OCI-LY7 (cell line): ENCODE results near the gene ZW10.

Source experiments
- EZH2phosphoT487 ChIP-seq: fragments of 200-600 bp; sonication (generic); IDR thresholded peaks from 2 replicates; pipeline ENCODE4 v1.6.1; 2018; ENCODE audit warnings: low read depth, borderline replicate concordance, mild to moderate bottlenecking, mixed run types, antibody characterized with exemption, low read length, moderate library complexity, mixed read lengths
- TF ChIP-seq, protein P1 (sequence below): fragments of 200-600 bp; sonication (generic); conservative IDR thresholded peaks from 2 replicates; pipeline ENCODE4 v1.5.1; 2014; ENCODE audit warnings: mild to moderate bottlenecking, antibody characterized with exemption, low read length, moderate library complexity, mixed read lengths

- TF ChIP-seq, protein P1, sequence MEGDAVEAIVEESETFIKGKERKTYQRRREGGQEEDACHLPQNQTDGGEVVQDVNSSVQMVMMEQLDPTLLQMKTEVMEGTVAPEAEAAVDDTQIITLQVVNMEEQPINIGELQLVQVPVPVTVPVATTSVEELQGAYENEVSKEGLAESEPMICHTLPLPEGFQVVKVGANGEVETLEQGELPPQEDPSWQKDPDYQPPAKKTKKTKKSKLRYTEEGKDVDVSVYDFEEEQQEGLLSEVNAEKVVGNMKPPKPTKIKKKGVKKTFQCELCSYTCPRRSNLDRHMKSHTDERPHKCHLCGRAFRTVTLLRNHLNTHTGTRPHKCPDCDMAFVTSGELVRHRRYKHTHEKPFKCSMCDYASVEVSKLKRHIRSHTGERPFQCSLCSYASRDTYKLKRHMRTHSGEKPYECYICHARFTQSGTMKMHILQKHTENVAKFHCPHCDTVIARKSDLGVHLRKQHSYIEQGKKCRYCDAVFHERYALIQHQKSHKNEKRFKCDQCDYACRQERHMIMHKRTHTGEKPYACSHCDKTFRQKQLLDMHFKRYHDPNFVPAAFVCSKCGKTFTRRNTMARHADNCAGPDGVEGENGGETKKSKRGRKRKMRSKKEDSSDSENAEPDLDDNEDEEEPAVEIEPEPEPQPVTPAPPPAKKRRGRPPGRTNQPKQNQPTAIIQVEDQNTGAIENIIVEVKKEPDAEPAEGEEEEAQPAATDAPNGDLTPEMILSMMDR = no peak
- no peak for TF ChIP-seq EZH2phosphoT487
These were observed 1.5 kb downstream of the ZW10 start for GRCh38 chr11:113771964-113772363.
